CD4-positive, CD25-positive, alpha-beta regulatory T cell (primary cell): ENCODE measurements around the gene FUT6. TPM values are rescaled to one million over a fixed set of nuclear protein-coding genes. Genes with fewer than 3 reads are reported as not detected.
"Not testable (repeated sequence)": the region's sequence is repeated elsewhere in the genome, so short reads cannot be mapped to it uniquely, and the experiment has no call there.

ENCODE experiments used
- ATAC-seq, 2 donors: fragments of 150-1000 bp; cut with Tn5 transposase; one replicate each; pipeline ENCODE4 v1.10.0; 2021; ENCODE audit warnings: low read depth in 2 of 2, moderate number of reproducible peaks in 2 of 2, moderate library complexity in 1 of 2
- DNase-seq, 3 donors: peaks; one replicate each; pipeline versions ENCODE4 v3.0.0 to v3.0.0-alpha.2; 2012 to 2022; ENCODE audit warnings: mixed read lengths in 1 of 3
- H3K27ac ChIP-seq: one replicate; pipeline ENCODE4 v1.7.0; 2013; ENCODE audit warnings: mild to moderate bottlenecking, low read length; ENCODE audit not compliant: insufficient read depth, poor library complexity, severe bottlenecking
- H3K27me3 ChIP-seq: one replicate; pipeline ENCODE4 v1.7.0; 2013; ENCODE audit warnings: low read length; ENCODE audit not compliant: control insufficient read depth, insufficient read depth
- H3K36me3 ChIP-seq: one replicate; pipeline ENCODE4 v1.7.0; 2013; ENCODE audit warnings: mild to moderate bottlenecking, low read length, moderate library complexity; ENCODE audit not compliant: control insufficient read depth, insufficient read depth
- H3K4me1 ChIP-seq: 2 replicates; pipeline ENCODE4 v1.7.0; 2013; ENCODE audit warnings: mild to moderate bottlenecking, low read length; ENCODE audit not compliant: insufficient read depth, control insufficient read depth, poor library complexity, severe bottlenecking
- H3K4me3 ChIP-seq: one replicate; pipeline ENCODE4 v1.7.0; 2013; ENCODE audit warnings: low read depth, mild to moderate bottlenecking, low read length, moderate library complexity
- H3K9me3 ChIP-seq, 2 experiments: 1 replicate in 1 of 2; 2 replicates in 1 of 2; pipeline ENCODE4 v1.7.0; 2013; ENCODE audit warnings: low read length in 2 of 2, mild to moderate bottlenecking in 1 of 2, moderate library complexity in 1 of 2; ENCODE audit not compliant: control insufficient read depth in 2 of 2
- H3K27ac Mint-ChIP-seq, 3 donors: one replicate each; pipeline ENCODE4 v1.8.0; 2020 to 2022; ENCODE audit warnings: mild to moderate bottlenecking in 3 of 3, mixed read lengths in 3 of 3, moderate library complexity in 2 of 3
- H3K27me3 Mint-ChIP-seq: one replicate; pipeline ENCODE4 v1.8.0; 2022; ENCODE audit warnings: mild to moderate bottlenecking, mixed read lengths
- H3K36me3 Mint-ChIP-seq: one replicate; pipeline ENCODE4 v1.8.0; 2020; ENCODE audit warnings: mixed read lengths
- H3K4me1 Mint-ChIP-seq, 4 donors: one replicate each; pipeline ENCODE4 v1.8.0; 2020 to 2022; ENCODE audit warnings: mixed read lengths in 4 of 4, mild to moderate bottlenecking in 1 of 4
- H3K4me3 Mint-ChIP-seq, 4 donors: one replicate each; pipeline ENCODE4 v1.8.0; 2020 to 2022; ENCODE audit warnings: mild to moderate bottlenecking in 4 of 4, mixed read lengths in 4 of 4, moderate library complexity in 3 of 4
- H3K9me3 Mint-ChIP-seq, 7 donors: one replicate each; pipeline ENCODE4 v1.8.0; 2020 to 2022; ENCODE audit warnings: mixed read lengths in 7 of 7, mild to moderate bottlenecking in 3 of 7, moderate library complexity in 2 of 7
- polyA plus RNA-seq, 4 donors: library from polyadenylated mRNA; unstranded; fragments of 300-500 nt; fragmentation: Illumina TruSeq; gene quantifications; one replicate each; pipeline ENCODE4 v1.2.3, GENCODE V29; 2021
- total RNA-seq: library from RNA; stranded (reverse); gene quantifications from one replicate; pipeline ENCODE4 v1.2.3, GENCODE V29; 2022

The FUT6 gene
- total RNA-seq: not detected
- polyA plus RNA-seq: not detected

- no peak for ATAC-seq
- Histone ChIP-seq H3K4me1 (no peaks in the 10 kb centered on the region), H3K36me3 (no peaks in the 10 kb centered on the region), H3K27me3 (no peaks in the 10 kb centered on the region), H3K9me3 (no peaks in the 10 kb centered on the region), H3K4me3 (no peak within 1 kb of the TSS), H3K27ac (no peak within 1 kb of the TSS)
- Mint-ChIP-seq H3K27me3 (peaks cover 16% of the 10 kb centered on the region), H3K4me3 (no peak within 1 kb of the TSS), H3K9me3 (peaks cover 0 to 2% (median 0%) of the 10 kb centered on the region in 7 donors), H3K4me1 (peaks cover 0 to 5% (median 0%) of the 10 kb centered on the region in 4 donors), H3K36me3 (no peaks in the 10 kb centered on the region), H3K27ac (peak within 1 kb of the TSS in 1 of 3 donors; percentile 58)
- DNase-seq: no peak
These were observed at the start of gene FUT6 for GRCh38 chr19:5839065-5840017. Gene FUT6 (minus strand): TSS chr19:5839702. CDS start chr19:5832567, 7,135 bp downstream.

GRCh38 chr19:5884065-5884811 lies 44.7 kb upstream of the FUT6 start:
- not testable (repeated sequence) for H3K4me1 Mint-ChIP-seq, H3K4me1 ChIP-seq, H3K36me3 Mint-ChIP-seq, H3K4me3 Mint-ChIP-seq, H3K27ac ChIP-seq, H3K27me3 ChIP-seq, H3K27ac Mint-ChIP-seq, H3K9me3 Mint-ChIP-seq, H3K9me3 ChIP-seq, H3K4me3 ChIP-seq, H3K36me3 ChIP-seq, ATAC-seq, DNase-seq
- peaks cover 15% of the 10 kb centered on the region for H3K27me3 Mint-ChIP-seq

- peaks cover 17% of the 10 kb centered on the region for H3K27me3 Mint-ChIP-seq
- not testable (repeated sequence) for H3K4me1 Mint-ChIP-seq, H3K4me3 Mint-ChIP-seq, H3K4me1 ChIP-seq, ATAC-seq, H3K27me3 ChIP-seq, H3K27ac ChIP-seq, H3K4me3 ChIP-seq, DNase-seq, H3K36me3 Mint-ChIP-seq, H3K9me3 Mint-ChIP-seq, H3K9me3 ChIP-seq, H3K36me3 ChIP-seq, H3K27ac Mint-ChIP-seq
These were observed 43.8 kb upstream of the FUT6 start for GRCh38 chr19:5883157-5883873.

GRCh38 chr19:5882421-5882968 lies 43.0 kb upstream of the FUT6 start:
- ATAC-seq: no peak
- no peak for DNase-seq
- Histone ChIP-seq H3K36me3 (no peaks in the 10 kb centered on the region), H3K9me3 (no peaks in the 10 kb centered on the region), H3K4me3 (no peak overlapping the region), H3K27ac (no peak overlapping the region), H3K4me1 (no peaks in the 10 kb centered on the region), H3K27me3 (no peaks in the 10 kb centered on the region)
- Mint-ChIP-seq H3K27ac (no peak overlapping the region), H3K36me3 (no peaks in the 10 kb centered on the region), H3K27me3 (peaks cover 10% of the 10 kb centered on the region), H3K4me1 (no peaks in the 10 kb centered on the region), H3K9me3 (no peaks in the 10 kb centered on the region), H3K4me3 (no peak overlapping the region)

- Mint-ChIP-seq H3K36me3 (no peaks in the 10 kb centered on the region), H3K4me1 (no peaks in the 10 kb centered on the region), H3K27ac (no peak overlapping the region), H3K4me3 (no peak overlapping the region), H3K27me3 (peaks cover 10% of the 10 kb centered on the region), H3K9me3 (no peaks in the 10 kb centered on the region)
- Histone ChIP-seq H3K27me3 (no peaks in the 10 kb centered on the region), H3K36me3 (no peaks in the 10 kb centered on the region), H3K9me3 (no peaks in the 10 kb centered on the region), H3K27ac (no peak overlapping the region), H3K4me1 (no peaks in the 10 kb centered on the region), H3K4me3 (no peak overlapping the region)
- DNase-seq: no peak
- no peak for ATAC-seq
These were observed 42.2 kb upstream of the FUT6 start for GRCh38 chr19:5881543-5882299.

GRCh38 chr19:5880604-5881078 lies 41.1 kb upstream of the FUT6 start:
- no peaks in the 10 kb centered on the region for H3K36me3 ChIP-seq
- no peaks in the 10 kb centered on the region for H3K9me3 ChIP-seq
- no peaks in the 10 kb centered on the region for H3K36me3 Mint-ChIP-seq
- ATAC-seq: no peak
- H3K9me3 Mint-ChIP-seq: no peaks in the 10 kb centered on the region
- H3K27me3 ChIP-seq: no peaks in the 10 kb centered on the region
- no peak overlapping the region for H3K27ac ChIP-seq
- no peak overlapping the region for H3K4me3 ChIP-seq
- peaks cover 10% of the 10 kb centered on the region for H3K27me3 Mint-ChIP-seq
- no peaks in the 10 kb centered on the region for H3K4me1 Mint-ChIP-seq
- no peak for DNase-seq
- H3K27ac Mint-ChIP-seq: no peak overlapping the region
- no peak overlapping the region for H3K4me3 Mint-ChIP-seq
- no peaks in the 10 kb centered on the region for H3K4me1 ChIP-seq

GRCh38 chr19:5880196-5880595 lies 40.7 kb upstream of the FUT6 start:
- Mint-ChIP-seq H3K27ac (no peak overlapping the region), H3K36me3 (no peaks in the 10 kb centered on the region), H3K4me1 (no peaks in the 10 kb centered on the region), H3K9me3 (no peaks in the 10 kb centered on the region), H3K4me3 (no peak overlapping the region), H3K27me3 (peaks cover 10% of the 10 kb centered on the region)
- H3K4me3 ChIP-seq: no peak overlapping the region
- no peak overlapping the region for H3K27ac ChIP-seq
- DNase-seq (no peak), ATAC-seq (no peak)
- no peaks in the 10 kb centered on the region for H3K27me3 ChIP-seq
- no peaks in the 10 kb centered on the region for H3K9me3 ChIP-seq
- no peaks in the 10 kb centered on the region for H3K4me1 ChIP-seq
- no peaks in the 10 kb centered on the region for H3K36me3 ChIP-seq
